ENCODE results near the gene MDM2. TPM values are rescaled to one million over a fixed set of nuclear protein-coding genes. Genes with fewer than 3 reads are reported as not detected.
A peak's percentile ranks its signal among the peaks of the same experiment; 100 is the strongest.

Gene MDM2
- total and polyA plus RNA-seq, 2 of the 13 experiments (the other 11 are each of a cell fraction or from before 2014, with no cell fraction given) = 29.3 to 314 TPM

GRCh38 chr12:68808388-68809189 is 612 bp downstream of the MDM2 start (continued):
- TF ChIP-seq ZBTB44 (CRISPR knock-in tag; IDR thresholded peaks at IDR 0.05) = no peak
- peak; percentile 70 for TF ChIP-seq NKX3-1 (CRISPR knock-in tag; IDR thresholded peaks at IDR 0.05)
- no peak for TF ChIP-seq ZNF510 (CRISPR knock-in tag; IDR thresholded peaks at IDR 0.05; ENCODE audit: low read depth)
- no peak for TF ChIP-seq ZFP1 (CRISPR knock-in tag; IDR thresholded peaks at IDR 0.05)
- no peak for TF ChIP-seq RAD51 (IDR thresholded peaks at IDR 0.05; ENCODE audit: borderline replicate concordance)
- peak; percentile 67 for TF ChIP-seq UBTF (CRISPR knock-in tag; IDR thresholded peaks at IDR 0.05)
- no peak; the same call in 1 of the 2 replicates for TF ChIP-seq PAXIP1 (CRISPR knock-in tag; conservative IDR thresholded peaks at IDR 0.05)
- no peak for TF ChIP-seq ZNF660 (CRISPR knock-in tag; IDR thresholded peaks at IDR 0.05; ENCODE audit: borderline replicate concordance, low read depth)
- TF ChIP-seq ZNF747 (CRISPR knock-in tag; IDR thresholded peaks at IDR 0.05; ENCODE audit: borderline replicate concordance) = no peak; the same call in 1 of the 2 replicates
- no peak for TF ChIP-seq KLF12 (CRISPR knock-in tag; IDR thresholded peaks at IDR 0.05; ENCODE audit: borderline replicate concordance)
- TF ChIP-seq ZNF749 (CRISPR knock-in tag; IDR thresholded peaks at IDR 0.05; ENCODE audit: borderline replicate concordance) = no peak
- TF ChIP-seq ARNTL (CRISPR knock-in tag; IDR thresholded peaks at IDR 0.05) = 0 out of 2 replicates have a peak, but pooled peaks have one; percentile 21
- TF ChIP-seq RFXAP (CRISPR knock-in tag; IDR thresholded peaks at IDR 0.05; ENCODE audit: borderline replicate concordance) = peak; percentile 73
- no peak for TF ChIP-seq CSRNP2 (CRISPR knock-in tag; conservative IDR thresholded peaks at IDR 0.05; ENCODE audit: low read depth)

Measured in HepG2 (cell line).